Activated CD8-positive, alpha-beta memory T cell treated with anti-CD3 and anti-CD28 coated beads, Interleukin-2, amount 50 U/mL, for 4 hours (primary cell): ENCODE data around the gene PPP4C.

Experiments used
- DNase-seq: peaks from one replicate; pipeline ENCODE4 v3.0.0-alpha.2; 2020

PPP4C gene

DNA sequence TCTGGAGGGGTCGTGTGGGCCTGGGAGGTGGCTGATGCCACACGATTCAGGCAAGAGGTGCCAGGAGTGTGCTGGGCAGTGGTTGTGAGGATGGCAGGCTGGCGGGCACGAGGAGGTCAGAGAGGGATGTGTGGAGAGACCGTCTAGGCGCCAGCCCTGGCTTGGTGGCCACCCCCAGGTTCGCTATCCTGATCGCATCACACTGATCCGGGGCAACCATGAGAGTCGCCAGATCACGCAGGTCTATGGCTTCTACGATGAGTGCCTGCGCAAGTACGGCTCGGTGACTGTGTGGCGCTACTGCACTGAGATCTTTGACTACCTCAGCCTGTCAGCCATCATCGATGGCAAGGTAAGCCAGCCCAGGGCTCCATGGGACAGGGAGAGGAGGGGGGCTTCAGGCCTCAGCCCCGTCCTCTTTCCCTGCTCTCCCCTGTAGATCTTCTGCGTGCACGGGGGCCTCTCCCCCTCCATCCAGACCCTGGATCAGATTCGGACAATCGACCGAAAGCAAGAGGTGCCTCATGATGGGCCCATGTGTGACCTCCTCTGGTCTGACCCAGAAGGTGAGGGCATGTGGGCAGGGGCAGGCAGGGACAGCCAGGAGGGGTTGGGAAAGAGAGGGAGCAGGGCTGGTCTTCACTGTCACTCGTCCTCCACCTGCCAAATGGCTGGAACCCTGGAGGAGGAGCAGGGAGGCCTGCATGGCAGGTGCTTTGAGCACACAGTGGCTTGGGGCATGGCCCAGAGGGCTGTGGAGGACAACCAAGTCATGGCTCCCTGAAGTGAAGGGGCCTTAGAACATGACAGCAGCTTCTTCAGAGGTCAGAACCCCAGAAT lies 7.6 kb downstream of the PPP4C start:
- no peak for DNase-seq

DNA sequence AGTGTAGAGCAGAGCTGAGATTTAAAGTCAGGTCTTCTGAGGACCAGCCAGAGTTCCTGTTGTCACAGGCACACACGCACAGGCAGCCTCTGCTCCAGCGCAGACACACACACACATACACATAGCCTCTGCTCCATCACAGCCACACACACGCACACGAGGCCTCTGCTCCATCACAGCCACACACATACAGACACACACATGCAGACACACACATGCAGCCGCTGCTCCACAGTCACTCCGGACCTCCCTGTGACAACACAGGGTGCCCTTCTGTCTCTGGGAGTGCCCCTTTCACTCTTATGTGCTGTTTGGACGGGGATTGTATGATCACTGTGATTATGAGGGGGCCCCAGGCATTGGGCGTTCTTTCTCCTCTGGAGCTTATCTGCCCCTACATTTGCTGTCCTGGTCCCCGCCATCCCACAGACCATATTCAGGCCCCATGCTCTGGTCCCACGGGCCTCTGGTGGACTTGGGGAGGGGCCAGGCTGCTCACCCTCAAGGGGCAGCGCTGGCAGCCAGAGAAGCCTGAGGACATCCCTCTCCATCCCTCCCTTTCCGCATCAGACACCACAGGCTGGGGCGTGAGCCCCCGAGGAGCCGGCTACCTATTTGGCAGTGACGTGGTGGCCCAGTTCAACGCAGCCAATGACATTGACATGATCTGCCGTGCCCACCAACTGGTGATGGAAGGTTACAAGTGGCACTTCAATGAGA lies 8.5 kb downstream of the PPP4C start:
- DNase-seq = no peak

DNA sequence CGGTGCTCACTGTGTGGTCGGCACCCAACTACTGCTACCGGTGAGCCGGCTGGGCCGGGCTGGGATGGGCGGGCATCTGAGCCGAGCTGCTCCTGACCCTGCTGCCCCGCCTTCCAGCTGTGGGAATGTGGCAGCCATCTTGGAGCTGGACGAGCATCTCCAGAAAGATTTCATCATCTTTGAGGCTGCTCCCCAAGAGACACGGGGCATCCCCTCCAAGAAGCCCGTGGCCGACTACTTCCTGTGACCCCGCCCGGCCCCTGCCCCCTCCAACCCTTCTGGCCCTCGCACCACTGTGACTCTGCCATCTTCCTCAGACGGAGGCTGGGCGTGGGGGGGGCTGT lies 9.0 kb downstream of the PPP4C start:
- DNase-seq = no peak

DNA sequence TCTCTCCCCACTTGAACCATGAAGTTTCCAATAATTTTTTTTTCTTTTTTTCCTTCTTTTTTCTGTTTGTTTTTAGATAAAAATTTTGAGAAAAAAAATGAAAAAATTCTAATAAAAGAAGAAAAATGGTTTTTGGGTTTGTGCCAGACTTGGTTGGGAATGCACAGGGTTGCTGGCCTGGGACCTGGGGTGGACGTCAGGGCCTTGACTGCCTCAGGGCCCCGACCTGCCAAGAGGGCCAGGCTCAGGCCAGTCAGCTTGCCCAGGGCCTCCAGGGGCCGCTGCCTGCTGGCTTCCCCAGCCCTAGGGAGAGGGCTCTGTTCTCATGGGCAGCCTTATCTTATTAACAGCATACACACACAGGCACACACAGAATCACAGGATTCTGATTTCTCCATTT lies 9.5 kb downstream of the PPP4C start:
- no peak for DNase-seq

DNA sequence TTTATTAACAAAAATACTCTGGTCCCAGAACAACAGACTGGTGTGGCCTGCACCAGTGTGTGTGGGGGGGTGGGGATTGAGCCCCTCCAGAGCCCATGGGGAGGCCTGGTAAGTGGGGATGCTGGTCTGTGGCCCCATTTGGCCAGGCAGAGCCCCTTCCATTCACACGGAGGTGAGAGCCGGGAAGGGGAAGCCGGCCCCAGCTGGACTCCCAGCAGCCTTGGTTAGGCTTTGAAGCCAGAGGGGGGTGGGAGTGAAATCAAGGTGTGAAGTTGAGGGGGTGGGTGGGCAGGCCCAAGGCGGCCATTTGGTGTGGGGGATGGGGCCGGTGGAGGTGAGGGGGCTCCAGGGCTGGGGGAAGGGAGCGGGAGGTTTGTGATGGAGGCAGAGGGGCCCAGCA lies 10.0 kb downstream of the PPP4C start:
- DNase-seq = no peak

DNA sequence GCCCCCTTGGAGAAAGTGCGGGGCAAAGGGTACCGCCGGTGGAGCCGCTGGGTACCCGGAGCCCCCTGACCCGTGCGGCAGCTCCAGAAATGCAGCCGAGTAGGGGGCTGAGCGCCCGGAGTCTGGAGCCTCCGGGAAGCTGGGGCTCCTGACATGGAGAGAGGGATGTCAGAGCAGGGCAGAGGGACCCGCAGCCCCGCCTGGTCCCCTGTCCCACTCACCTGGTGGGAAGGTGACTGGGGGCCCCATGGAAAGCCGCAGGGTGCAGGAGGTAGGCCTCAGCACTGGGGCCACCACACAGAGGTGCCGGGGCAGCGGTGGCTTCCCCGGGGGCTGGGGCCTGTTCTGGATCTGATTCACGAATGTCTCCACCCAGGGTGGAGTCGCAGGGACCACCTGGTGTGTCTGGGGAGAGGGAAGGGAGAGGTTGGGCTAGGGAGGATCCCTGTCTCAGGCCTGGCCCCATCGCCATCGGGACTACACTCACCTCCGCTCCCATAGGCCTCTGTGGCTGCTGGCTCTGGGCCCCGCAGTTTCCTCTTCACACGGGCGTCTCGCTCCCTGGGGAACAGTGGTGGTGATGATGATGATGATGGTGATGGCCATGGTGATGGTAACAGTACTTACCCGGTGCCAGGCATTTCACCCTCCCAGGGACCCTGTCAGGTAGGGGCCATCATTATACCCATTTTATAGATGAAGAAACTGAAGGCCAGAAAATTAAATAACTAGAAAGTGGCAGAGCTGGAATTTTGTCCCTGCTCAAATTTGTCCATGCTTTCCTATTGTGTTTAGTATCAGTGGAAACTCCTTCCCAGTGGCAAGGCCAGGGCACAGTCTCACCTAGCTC lies 10.7 kb downstream of the PPP4C start:
- DNase-seq = no peak

DNA sequence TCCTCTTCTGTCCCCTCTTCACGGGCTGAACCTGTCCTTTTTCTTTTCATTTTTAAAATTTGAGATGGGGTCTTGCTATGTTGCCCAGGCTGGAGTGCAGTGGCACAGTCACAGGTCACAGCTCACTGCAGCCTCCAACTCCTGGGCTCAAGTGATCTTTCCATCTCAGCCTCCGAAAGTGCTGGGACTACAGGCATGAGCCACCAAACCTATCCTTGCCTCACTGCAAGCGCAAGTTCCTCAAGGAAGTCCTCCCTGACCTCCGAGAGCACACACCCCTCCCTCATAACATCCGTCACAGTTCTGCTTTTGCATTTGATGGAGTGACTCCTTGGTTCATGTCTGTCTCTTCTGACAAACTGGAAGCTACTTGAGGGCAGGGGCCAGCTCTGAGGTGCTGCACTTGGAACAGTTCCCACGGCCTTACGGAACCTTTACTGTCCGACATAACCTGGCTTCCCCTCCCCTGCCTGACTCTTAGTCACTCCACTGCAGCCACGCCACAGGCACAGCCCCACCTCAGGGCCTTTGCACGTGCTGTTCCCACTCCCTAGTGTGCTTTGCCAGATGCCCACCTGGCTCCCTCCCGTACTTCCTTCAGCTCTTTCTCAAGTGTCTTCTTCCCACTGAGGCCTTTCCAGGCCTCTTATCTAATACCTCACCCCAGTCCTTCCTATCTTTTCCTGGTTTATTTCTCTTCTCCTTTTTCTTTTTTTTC lies 11.5 kb downstream of the PPP4C start:
- no peak for DNase-seq

DNA sequence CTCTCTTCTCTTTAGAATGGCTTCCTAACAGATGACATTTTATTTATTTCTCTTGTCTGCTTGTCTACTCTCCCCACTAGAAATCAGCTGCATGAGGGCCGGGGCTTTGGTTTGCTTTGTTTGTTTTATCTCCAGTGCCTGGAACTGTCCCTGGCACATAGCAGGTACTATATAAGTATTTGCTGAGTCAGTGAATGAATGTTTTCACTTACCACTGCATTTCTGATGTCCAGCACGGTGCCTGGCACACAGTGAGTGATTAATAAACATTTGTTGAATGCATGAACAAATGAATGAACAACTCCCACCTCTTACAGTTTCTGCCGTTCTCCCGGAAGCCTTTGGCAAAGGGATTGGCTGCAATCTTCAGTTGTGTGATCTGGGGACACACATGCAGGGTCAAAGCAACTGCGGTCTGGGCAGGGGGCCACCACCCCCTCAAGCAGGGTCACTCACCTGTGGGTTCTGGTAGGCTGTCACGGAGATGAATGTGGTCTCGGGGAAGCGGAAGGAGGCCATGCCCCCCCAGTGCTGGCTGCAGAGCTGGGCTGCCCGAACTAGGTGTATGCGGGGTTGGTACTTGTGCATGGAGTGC lies 12.5 kb downstream of the PPP4C start:
- DNase-seq = no peak

DNA sequence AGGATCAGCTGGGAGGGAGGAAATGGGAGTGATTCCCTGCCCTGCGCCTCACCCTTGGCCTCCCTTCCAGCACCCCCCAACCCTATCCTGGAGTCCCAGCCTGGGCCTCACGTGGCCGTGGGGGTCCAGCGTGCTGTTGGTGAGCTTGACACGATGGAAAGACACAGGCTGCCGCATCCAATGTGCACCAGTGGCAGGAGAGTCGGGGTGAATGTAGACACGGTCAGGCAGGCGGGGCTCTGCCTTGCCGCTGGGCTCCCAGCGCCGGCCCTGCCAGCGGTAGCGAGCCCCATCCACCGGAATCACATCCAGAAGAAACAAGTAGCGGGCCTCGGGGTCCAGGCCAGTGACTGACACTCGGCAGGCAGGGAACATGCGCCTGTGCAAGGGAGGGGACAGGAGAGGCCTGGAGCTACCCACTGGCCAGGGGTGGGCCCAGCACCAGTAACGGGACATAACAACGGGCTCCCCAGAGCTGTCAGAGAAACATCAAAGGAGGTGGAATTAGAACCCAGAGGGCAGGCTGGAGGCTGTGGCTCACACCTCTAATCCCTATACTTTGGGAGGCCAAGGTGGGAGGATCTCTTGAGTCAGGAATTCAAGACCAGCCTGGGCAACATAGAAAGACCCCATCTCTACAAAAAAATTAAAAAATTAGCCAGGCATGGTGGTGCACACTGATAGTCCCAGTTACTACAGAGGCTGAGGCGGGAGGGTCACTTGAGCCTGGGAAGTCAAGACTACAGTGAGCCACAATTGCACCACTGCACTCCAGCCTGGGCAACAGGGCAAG lies 13.2 kb downstream of the PPP4C start:
- DNase-seq = no peak

DNA sequence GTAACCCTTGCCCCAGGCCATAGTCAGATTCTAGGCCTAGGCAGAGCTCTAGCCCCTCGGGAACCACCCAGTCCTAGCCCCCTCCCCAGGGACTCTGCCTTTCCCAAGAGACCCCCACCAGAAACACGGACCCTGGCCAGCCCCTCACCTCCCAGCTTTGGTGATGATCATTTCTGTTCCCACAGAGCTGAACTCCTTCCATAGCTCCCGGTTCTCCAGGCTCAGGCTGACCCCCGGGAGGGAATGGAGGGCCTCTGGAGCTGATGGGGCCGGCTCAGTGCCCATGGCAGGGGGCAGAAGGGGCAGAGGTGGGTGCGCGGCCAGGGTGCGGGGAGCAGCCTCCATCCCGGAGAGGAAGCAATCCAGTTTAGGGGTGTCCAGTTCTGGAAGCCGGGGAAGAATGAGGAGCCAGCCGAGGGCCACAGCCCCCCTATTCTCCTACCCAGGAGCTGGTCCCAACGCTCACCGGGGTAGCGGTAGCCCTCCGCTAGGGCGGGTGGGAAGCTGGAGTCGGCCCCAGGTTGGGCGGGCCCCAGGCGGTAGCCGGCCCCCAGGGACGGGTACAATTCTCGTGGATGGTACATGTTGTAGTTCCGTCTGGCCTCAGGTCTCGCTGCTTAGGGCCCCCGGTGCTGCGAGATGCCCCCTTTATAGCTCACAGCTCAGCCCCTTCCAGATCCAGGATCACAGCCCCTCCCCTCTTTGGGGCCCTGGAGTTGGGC lies 15.0 kb downstream of the PPP4C start:
- no peak for DNase-seq

DNA sequence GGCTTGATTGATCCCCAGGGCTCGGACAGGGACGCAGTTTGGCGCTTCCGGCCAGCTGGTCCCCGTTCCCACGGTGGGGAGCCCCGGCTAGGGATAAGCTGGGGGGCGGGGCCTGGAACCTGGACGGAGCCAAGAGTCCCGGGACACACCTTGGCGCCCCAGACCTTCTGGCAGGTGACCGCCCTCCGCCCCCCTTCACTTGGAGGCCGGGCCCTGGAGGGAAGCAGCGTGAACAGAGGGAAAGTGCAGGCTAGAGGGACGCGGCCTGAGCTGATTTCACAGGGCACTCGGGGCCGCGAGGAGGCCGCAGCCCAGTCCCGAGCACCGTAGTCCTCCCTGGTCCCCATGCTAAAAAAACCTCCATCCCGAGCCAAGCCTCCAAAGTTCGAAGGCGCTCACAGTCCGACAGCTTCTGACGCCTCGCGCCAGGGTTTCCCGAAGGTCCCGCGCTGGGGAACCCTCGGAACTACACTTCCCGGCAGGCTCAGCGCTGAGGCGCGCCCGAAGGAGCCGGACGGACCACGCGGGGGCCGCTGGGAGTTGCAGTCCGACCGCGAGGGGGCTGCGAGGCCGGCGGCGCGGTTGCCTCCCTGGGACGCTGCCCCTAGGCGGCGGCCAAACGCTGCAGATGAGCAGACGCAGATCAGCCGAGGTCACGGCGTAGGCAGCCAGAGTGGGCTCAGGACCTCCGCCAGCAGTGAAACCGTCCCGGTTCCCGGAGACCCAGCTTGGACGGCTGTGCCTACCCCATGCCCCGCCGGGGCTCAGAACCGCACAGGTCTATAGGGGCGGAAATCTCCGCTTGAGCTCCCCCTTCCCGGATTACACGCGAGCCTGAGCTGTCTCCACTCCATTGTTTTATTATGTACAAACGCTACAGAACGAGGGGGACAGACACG lies 15.9 kb downstream of the PPP4C start, which contains the start of gene TBX6:
TSS of gene TBX6 (minus strand) at position 451 of the 899 bp plus-strand sequence. CDS start 731 bp downstream, outside the sequence.
- DNase-seq = peak; percentile 92

DNA sequence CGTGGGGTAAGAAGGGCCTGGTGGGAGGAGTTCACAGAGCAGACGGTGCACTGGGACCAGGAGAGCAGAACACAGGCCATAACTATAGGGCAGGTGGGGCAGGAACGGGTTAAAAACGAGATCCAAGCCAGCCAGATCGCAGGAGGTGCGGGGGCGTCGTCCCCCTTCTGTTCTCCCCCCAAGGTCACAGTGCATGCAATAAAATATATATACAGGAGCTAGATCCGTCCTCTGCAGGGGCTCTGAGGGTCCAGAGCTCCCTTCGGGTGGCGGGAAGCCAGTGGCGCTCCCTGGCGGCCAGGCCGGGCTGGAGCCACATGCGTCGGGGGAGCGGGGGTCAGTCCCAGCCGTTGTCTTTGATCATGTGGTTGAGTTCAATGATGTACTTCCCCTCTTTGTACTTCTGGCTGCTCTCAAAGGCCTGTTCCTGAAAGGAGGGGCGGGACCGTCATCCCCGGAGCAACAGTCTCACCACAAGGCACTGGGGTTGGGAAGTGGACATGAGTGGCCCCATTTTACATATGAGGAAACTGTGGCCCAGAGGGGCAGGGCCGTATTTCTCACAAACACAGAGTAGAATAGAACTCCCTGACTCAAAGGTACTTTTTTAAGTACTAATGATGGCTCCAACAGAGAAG lies 16.7 kb downstream of the PPP4C start:
- peak; percentile 52 for DNase-seq

DNA sequence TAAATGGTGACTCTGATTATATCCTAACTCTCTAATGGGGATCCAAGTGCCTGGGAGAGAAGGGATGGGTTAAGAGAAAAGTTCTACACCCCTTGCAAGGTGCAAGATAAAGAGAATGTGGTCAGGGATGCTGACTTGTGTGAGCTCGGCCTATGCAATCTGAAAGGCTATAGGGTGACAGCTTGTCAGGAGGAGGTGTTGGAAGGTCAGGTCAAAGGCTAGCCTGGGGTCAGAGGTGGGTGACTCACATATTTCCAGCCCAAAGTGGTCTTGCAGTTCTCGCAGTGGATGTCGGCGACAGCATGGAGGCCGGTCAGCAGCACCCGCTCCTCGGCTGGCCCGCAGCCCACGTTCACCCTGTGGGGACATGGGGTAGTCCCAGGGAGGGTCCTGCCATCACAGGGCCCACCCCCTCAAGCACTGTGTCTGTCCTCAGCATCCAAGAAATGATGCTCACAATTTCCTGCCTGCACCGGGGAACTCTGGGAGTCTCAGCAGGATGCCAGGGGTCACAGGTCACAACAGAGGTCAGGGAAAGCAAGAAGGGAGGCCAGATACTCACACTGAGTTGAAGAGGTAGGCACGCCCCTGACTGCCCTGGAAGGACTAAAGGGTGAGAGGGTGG lies 18.9 kb downstream of the PPP4C start:
- no peak for DNase-seq

DNA sequence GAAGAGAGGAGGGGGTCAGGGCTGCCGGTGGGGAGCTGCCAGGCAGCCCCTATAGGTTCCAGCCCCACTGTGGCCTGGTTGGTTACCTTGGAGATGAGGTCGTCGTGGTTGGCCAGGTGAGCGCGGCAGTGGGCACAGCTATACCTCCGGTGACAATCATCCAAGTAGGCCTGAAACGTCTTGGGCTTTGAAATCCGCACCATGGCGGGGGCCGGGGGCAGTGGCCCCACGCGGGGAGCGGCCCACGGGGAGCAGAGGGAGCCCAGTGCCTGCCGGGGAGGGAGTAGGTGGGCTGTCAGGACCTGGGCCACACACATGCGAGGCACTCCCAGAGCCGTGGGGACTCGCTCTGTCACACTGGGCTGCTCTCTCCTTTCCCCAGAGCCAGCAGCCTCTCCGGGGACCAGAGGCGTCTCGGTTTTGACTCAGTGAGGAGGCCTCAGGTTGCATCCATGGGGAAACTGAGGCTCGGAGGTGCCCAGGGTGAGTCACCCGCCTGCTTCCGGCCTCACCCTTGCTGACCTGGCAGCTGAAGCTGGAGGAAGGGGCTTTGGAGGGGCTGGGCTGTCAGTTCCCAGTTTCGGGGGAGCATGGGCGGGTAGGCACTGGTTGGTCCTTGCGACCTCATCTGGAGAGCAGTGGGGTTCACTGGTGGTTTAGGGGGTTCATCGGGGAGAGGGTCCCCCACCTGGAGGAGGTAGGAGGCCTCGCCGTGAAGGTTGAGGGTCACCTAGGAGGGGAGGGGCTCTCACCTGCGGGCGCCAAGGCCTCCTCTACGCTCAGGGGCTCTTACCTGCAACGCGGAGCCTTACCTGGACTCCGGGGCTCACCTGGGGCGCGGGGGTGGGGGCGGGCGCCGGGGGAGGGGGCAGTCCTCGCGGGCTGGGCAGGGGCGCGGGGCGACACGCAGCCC lies 19.6 kb downstream of the PPP4C start:
- DNase-seq = no peak

DNA sequence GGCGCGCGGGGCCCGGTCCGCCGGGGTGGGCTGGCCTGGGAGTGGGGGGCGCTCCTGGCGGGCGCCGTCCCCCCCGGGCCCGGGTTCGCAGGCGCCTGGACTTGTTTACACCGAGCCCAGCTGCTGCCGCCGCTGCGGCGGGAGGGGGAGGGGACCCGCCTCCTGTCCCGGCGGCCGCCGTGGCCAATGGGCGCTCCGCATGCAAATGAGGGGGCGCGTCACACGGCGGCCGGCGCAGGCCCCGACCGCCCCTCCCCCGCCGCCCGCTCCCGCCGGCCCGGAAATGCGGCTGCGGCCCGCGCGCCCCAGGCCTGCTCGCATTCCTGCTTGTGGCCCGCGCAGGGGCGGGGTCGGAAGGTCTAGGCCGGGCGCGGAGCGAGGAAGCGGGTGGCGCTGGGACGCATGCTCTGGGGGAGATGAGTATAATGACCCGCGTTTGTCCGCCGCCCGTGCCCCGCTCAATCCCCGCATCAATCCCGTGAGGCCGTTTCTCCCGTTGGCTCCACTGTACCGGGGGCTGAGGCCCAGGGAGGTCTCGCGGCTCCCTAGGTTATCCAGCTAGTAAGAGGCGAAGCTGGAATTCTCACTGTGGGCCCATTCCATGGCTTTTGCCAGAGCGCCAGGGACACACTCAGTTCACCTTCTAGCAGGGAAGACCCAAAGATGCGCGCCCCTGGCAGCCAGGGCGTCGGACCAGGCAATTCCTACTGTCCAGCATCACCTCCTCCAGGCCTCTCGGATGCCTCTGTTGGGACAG lies 20.5 kb downstream of the PPP4C start, which contains the start of gene YPEL3:
TSS of gene YPEL3 (minus strand) at position 109 of the 757 bp plus-strand sequence. CDS start 731 bp downstream, outside the sequence.
- DNase-seq = peak; percentile 85

DNA sequence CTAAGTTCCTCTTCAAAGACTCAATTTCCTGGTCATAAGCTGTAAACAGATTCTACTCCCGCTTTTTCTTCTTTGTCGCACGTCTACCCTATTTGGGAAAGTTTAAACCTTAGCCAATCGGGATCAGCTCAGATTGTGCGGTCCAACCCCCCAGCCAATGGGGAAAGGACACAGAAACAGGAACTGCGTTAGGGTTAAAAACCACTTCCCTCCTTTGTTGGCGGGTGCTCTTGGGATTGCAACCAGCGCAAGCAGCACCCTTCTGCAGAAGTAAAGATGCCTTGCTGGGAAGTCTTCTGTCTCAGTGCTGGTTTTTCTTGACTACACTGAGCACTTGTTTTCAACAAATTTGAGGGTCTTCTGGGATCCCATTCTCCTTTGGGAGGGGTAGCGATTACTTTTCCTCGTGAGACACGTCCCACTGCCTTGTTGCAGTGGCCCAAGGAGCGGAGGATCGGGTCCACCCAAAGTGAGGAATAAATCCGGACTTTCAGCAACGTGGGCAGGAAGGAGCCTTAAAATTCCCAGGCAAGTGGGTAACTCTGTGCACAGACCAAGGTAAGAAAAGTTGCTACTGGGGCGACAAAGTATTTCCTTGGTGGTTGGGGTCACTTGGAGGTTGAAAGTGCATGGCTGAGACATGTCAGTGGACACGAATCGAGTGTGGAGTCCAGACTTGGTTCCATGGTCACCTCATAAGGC lies 21.2 kb downstream of the PPP4C start:
- no peak for DNase-seq
